NCI-H1417 treated with DMSO at 0.1 percent for 48 hours (cell line): ENCODE data around the gene CLEC4M.

Source experiments
- DNase-seq: peaks from one replicate; lab custom pipeline; 2025; lab: John Stamatoyannopoulos, UW

Gene CLEC4M

DNA sequence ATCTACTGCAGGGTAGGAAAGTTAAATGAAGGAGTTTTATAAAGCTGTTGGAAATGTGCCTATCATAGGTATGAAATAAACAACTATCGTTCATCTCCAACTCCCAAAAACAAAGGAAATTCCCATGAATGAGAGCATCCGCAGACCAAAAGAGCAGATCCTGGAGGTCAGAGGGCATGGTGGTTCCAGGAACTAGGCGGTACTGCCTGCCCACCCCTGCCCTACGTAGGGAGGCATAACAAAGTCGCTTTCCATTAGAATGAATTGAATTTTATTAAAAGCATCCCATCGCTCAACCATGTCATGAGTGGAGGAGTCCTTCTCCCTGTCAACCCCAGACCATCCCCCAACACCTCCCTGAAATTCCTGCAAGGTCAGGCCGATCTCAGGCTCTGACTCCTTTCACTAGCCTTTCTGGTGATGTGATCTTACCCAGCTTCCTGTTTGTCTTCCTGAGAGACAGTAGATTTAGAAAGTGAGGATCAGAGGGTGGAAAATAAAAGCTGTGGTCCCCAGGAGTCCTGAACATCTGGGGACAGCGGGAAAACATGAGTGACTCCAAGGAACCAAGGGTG is at the start of gene CLEC4M:
Gene CLEC4M (plus strand): TSS at position 525 of the 575 bp plus-strand sequence. CDS start 24 bp downstream, at position 549.
- no peak for DNase-seq

DNA sequence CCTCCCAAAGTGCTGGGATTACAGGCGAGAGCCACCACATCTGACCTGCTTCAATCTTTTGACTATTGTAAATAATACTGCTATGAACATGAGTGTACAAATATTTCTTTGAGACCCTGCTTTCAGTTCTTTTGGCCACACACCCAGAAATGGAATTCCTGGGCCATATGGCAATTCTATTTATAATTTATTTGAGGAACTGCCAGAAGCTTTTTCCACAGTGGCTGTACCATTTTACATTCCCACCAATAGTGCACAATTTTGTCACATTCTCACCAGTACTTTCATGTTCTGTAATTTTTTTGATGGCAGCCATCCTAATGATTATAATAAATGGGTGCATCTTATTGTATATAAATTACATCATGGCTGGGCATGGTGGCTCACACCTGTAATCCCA is 47.4 kb upstream of the CLEC4M start:
- no peak for DNase-seq

DNA sequence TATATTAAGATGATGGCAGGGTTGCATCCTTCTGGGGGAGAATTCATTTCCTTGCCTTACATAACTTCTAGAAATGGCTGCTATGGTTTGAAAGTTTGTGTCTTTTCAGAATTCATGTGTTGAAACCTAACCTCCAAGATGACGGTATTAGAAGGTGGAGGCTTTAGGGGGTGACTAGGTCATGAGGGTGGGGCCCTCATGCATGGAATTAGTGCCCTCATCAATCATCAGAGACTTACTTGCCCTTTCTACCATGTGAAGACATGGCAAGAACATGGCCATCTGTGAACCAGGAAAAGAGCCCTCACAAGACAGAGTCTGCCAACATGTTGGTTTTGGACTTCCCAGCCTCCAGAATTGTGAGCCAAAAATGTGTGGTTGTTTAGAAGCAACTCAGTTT is 46.3 kb upstream of the CLEC4M start:
- DNase-seq: no peak

GRCh38 chr19:7718668-7719067 is 44.4 kb upstream of the CLEC4M start:
- DNase-seq: no peak

DNA sequence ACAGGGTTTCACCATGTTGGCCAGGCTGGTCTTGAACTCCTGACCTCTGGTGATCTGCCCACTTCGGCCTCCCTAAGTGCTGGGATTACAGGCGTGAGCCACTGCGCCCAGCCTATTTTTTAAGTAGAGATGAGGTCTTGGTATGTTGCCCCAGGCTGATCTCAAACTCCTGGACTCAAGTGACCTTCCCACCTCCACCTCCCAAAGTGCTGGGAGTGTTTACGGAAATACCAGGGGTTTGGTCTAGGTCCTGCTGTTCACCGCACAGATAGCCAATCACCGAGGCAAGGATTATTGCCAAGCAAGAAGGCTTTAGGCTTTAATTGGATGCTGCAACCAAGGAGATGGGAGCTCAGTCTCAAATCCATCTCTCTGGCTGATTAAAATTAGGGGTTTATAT is 42.7 kb upstream of the CLEC4M start:
- DNase-seq: no peak

GRCh38 chr19:7722231-7722651 is 40.8 kb upstream of the CLEC4M start:
- DNase-seq: peak; percentile 24

DNA sequence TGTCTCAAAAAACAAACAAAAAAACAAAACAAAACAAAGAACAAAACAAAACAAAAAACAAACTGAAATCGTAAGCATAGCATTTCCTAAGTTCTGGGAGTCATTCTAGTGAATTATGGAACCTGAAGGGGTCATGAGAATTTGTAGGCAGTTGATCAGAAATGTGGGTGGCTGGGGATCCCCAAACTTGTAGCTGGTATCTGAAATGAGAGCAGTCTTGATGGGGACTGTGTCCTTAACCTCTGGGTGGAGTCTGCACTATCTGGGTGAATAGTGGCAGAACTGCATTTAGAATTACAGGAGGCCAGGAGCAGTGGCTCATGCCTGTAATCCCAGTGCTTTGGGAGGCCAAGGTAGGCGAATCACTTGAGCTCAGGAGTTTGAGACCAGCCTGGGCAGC is 37.3 kb upstream of the CLEC4M start:
- DNase-seq: no peak

DNA sequence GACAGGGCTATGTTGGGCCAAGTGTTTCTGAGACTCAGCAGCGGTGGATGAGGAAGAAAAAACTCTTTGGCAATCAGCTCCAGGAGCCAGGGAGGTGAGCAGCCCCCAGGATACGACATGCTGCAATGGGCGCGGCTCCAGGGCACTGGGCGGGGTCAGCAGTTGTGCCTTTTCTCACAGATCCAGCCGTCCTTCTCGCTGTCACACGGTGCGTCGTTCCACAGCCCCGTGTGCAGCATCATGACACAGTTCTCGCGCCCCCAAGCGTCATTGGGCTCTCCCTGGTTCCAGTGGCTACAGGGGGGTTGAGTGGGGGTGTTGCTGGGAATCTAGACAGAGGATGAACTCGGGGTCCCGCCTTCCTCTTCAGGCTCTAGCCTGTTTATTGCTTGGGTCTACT is 33.8 kb upstream of the CLEC4M start:
- no peak for DNase-seq

- DNase-seq: no peak
Measured at GRCh38 chr19:7729831-7730285, 33.2 kb upstream of the CLEC4M start.

DNA sequence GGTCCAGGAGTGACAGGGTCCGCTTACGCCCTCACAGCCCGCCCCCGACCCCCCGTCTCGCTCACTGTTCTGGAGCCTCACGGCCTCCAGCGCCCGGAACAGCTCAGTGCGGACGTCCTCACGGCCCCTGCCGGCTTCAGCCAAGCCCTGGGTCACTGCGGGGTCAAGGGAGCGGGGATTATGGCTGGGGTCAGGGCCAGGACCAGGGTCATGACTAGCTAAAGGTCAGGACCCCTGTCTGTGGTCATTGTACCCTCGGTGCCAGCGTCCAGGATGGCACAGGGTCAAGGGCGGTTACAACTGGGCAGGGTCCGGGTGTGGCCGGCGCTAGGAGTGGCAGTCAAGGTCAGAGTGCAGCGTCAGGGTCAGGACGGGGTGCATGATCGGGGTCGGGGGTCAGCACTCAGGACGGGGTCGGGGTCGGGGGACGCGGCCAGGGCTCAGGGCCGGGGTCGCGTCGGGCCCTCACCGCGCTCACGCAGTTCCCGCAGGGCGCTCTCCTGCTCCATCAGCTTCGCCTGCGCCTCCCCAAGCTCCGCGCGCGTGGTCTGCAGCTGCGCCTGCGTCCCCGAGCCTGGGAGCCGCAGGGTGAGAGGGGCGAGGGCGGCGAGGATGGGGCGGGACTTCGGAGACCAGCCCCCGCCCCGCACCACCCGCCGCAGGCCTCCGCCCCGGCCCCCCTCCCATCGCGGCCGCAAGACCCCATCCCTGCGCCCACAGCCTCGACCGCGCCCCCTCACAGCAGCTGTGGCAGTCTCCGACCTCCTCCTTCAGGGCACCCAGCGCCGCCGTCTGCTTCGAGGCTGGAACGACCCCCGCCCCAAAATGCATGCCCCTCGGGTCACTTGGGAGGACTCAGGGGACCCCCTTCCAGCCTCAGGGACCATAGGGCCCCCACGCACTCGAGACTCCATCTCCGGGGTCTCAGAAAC is 32.5 kb upstream of the CLEC4M start:
- DNase-seq: no peak

DNA sequence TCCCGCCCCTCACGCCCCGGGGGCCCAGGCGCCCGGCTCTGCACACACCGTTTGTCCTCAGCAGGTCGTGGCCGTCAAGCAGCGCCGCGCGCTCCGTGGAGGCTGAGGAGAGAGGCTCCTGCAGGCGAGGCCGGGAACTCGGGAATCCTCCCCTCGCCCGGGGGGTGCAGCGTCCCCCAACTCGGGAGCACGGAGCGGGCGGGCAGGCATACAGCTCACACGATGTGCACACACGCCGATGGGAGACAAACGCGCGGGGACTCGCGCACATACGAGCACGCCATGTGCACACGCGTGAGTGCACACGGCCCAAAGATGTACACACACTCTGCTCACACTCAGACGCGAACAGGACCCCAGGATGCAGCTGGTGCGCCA is 31.8 kb upstream of the CLEC4M start:
- no peak for DNase-seq

DNA sequence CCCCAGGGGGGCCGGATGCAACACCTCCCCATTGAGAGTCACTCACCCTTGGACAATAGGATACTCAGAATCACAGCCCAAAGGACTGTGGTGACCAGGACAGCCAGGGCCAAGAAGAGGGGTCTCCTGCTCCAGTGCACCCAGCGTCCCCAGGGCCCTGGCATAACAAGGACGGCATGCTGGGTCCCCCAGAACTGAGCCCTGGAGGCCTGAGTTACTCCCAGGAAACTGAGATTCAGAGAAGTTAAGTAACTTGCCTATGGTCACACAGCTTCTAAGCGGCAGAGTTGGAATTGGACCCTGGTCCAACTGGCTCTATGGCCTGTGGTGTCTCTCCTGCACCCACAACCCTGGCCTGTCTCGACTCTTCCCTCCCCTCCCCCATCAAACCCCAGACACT is 31.4 kb upstream of the CLEC4M start:
- DNase-seq: no peak

DNA sequence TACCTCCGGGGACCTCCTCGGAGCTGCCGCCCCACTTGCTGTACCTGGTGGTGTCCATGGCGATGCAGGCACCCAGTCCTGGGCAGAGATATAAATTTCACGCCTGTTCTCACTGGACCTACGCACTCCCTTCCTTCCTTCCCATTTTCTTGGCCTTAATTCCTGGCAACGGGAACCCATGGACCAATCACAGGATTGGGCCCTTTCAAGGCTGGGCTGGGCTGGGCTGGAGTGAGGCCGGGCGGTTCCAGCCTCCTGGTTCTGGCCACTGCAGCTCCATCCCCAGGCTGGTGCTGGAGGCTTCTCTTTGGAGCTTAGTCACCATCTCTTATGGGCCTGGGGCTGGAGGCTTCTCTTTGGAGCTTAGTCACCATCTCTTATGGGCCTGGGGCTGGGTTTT is 31.0 kb upstream of the CLEC4M start, which contains the start of gene CLEC4G:
Gene CLEC4G (minus strand): TSS at position 66 of the 400 bp plus-strand sequence. CDS start 8 bp downstream, at position 58.
- no peak for DNase-seq

- no peak for DNase-seq
Measured at GRCh38 chr19:7733376-7733775, 29.7 kb upstream of the CLEC4M start.

GRCh38 chr19:7734220-7735203 is 28.5 kb upstream of the CLEC4M start:
- DNase-seq: no peak

GRCh38 chr19:7736148-7736547 is 26.9 kb upstream of the CLEC4M start:
- no peak for DNase-seq

GRCh38 chr19:7737215-7737614 is 25.8 kb upstream of the CLEC4M start:
- DNase-seq: no peak

- no peak for DNase-seq
Measured at GRCh38 chr19:7738023-7738422, 25.0 kb upstream of the CLEC4M start.

GRCh38 chr19:7739211-7739755 is 23.8 kb upstream of the CLEC4M start:
- DNase-seq: no peak

- no peak for DNase-seq
Measured at GRCh38 chr19:7739801-7740681, 23.0 kb upstream of the CLEC4M start.

GRCh38 chr19:7740682-7741054 is 22.4 kb upstream of the CLEC4M start:
- DNase-seq: no peak
